ENCODE measurements around the gene ANXA2. TPM values are rescaled to one million over a fixed set of nuclear protein-coding genes. Genes with fewer than 3 reads are reported as not detected.

ANXA2 gene
- polyA plus RNA-seq, 1 donor (not counting 4 experiments of a cell fraction or from before 2014, with no cell fraction given): 11,017 TPM

- Histone ChIP-seq H3K9me3 (ENCODE audit: control insufficient read depth, low read depth, low read length) (no peaks in the 10 kb centered on the region), H3K36me3 (ENCODE audit: control insufficient read depth in 2 of 2, extremely low read depth in 1 of 2, insufficient read depth in 2 of 2, low read length in 2 of 2) (peaks cover 21 to 56% of the 10 kb centered on the region in 2 experiments), H3K4me2 (ENCODE audit: control insufficient read depth, extremely low read depth, insufficient read depth, low read depth, low read length) (peak overlapping the region; percentile 89), H2AFZ (ENCODE audit: control insufficient read depth, low read length) (no peak overlapping the region), H3K4me3 (ENCODE audit: control insufficient read depth in 2 of 3, extremely low read depth in 1 of 3, insufficient read depth in 2 of 3, low read depth in 1 of 3, low read length in 3 of 3) (peak overlapping the region; percentile 77 to 97 (median 86)), H3K79me2 (ENCODE audit: control insufficient read depth, insufficient read depth, low read length) (peaks cover 73% of the 10 kb centered on the region), H4K20me1 (ENCODE audit: control insufficient read depth, extremely low read depth, insufficient read depth, low read length) (peaks cover 36% of the 10 kb centered on the region), H3K9me1 (ENCODE audit: control insufficient read depth, extremely low read depth, insufficient read depth, low read length) (peaks cover 3% of the 10 kb centered on the region), H3K4me1 (ENCODE audit: control insufficient read depth, extremely low read depth, insufficient read depth, low read length) (peaks cover 59% of the 10 kb centered on the region), H3K27ac (ENCODE audit: control insufficient read depth, insufficient read depth, low read length) (peak overlapping the region; percentile 99), H3K27me3 (ENCODE audit: control insufficient read depth, extremely low read depth, insufficient read depth, low read length) (no peaks in the 10 kb centered on the region), H3K9ac (ENCODE audit: control insufficient read depth, extremely low read depth, insufficient read depth, low read length) (peak overlapping the region; percentile 99)
- TF ChIP-seq EZH2 (IDR thresholded peaks at IDR 0.05; ENCODE audit: low read length) (no peak), CTCF (optimal IDR thresholded peaks at IDR 0.05 in 1 of 3, IDR thresholded peaks at IDR 0.05 in 1 of 3, conservative IDR thresholded peaks at IDR 0.05 in 1 of 3; ENCODE audit: extremely low read depth in 1 of 3, insufficient read depth in 2 of 3, low read length in 3 of 3) (no peak)
- no peak for FAIRE-seq
- dilution Hi-C loops (cut with MboI; ENCODE audit: extremely low pct_ligation_motif_present, low sequenced_read_pairs): no loop called here
- DNase-seq (ENCODE audit: low read depth, low spot score): no peak
Observed at GRCh38 chr15:60395276-60396011, 2.3 kb downstream of the ANXA2 start.

GRCh38 chr15:60394689-60395097 is 3.1 kb downstream of the ANXA2 start:
- FAIRE-seq: no peak
- H3K4me2 ChIP-seq (ENCODE audit: control insufficient read depth, extremely low read depth, insufficient read depth, low read depth, low read length): peak overlapping the region; percentile 89
- DNase-seq (ENCODE audit: low read depth, low spot score): peak; percentile 56
- peak overlapping the region; percentile 99 for H3K27ac ChIP-seq (ENCODE audit: control insufficient read depth, insufficient read depth, low read length)
- H3K4me3 ChIP-seq (ENCODE audit: control insufficient read depth in 2 of 3, extremely low read depth in 1 of 3, insufficient read depth in 2 of 3, low read depth in 1 of 3, low read length in 3 of 3): peak overlapping the region; percentile 77 to 97 (median 86)
- no peak overlapping the region for H2AFZ ChIP-seq (ENCODE audit: control insufficient read depth, low read length)
- peaks cover 44% of the 10 kb centered on the region for H4K20me1 ChIP-seq (ENCODE audit: control insufficient read depth, extremely low read depth, insufficient read depth, low read length)
- no peaks in the 10 kb centered on the region for H3K9me3 ChIP-seq (ENCODE audit: control insufficient read depth, low read depth, low read length)
- H3K9ac ChIP-seq (ENCODE audit: control insufficient read depth, extremely low read depth, insufficient read depth, low read length): peak overlapping the region; percentile 99
- H3K4me1 ChIP-seq (ENCODE audit: control insufficient read depth, extremely low read depth, insufficient read depth, low read length): peaks cover 59% of the 10 kb centered on the region
- dilution Hi-C loops (cut with MboI; ENCODE audit: extremely low pct_ligation_motif_present, low sequenced_read_pairs): no loop called here
- no peaks in the 10 kb centered on the region for H3K27me3 ChIP-seq (ENCODE audit: control insufficient read depth, extremely low read depth, insufficient read depth, low read length)
- peaks cover 3% of the 10 kb centered on the region for H3K9me1 ChIP-seq (ENCODE audit: control insufficient read depth, extremely low read depth, insufficient read depth, low read length)
- H3K36me3 ChIP-seq (ENCODE audit: control insufficient read depth in 2 of 2, extremely low read depth in 1 of 2, insufficient read depth in 2 of 2, low read length in 2 of 2): peaks cover 24 to 63% of the 10 kb centered on the region in 2 experiments
- TF ChIP-seq EZH2 (IDR thresholded peaks at IDR 0.05; ENCODE audit: low read length): no peak
- no peak for TF ChIP-seq CTCF (optimal IDR thresholded peaks at IDR 0.05 in 1 of 3, IDR thresholded peaks at IDR 0.05 in 1 of 3, conservative IDR thresholded peaks at IDR 0.05 in 1 of 3; ENCODE audit: extremely low read depth in 1 of 3, insufficient read depth in 2 of 3, low read length in 3 of 3)
- H3K79me2 ChIP-seq (ENCODE audit: control insufficient read depth, insufficient read depth, low read length): peaks cover 80% of the 10 kb centered on the region
